GM21526 (cell line): ENCODE measurements around the gene COL6A2.
"Not testable (repeated sequence)": the region's sequence is repeated elsewhere in the genome, so short reads cannot be mapped to it uniquely, and the experiment has no call there.

Source experiments
- ATAC-seq: cut with Tn5 transposase; IDR thresholded peaks from one replicate; pipeline ENCODE4 v1.9.1; 2021; ENCODE audit warnings: moderate library complexity; ENCODE audit not compliant: unreplicated experiment, low FRiP score

COL6A2 gene

DNA sequence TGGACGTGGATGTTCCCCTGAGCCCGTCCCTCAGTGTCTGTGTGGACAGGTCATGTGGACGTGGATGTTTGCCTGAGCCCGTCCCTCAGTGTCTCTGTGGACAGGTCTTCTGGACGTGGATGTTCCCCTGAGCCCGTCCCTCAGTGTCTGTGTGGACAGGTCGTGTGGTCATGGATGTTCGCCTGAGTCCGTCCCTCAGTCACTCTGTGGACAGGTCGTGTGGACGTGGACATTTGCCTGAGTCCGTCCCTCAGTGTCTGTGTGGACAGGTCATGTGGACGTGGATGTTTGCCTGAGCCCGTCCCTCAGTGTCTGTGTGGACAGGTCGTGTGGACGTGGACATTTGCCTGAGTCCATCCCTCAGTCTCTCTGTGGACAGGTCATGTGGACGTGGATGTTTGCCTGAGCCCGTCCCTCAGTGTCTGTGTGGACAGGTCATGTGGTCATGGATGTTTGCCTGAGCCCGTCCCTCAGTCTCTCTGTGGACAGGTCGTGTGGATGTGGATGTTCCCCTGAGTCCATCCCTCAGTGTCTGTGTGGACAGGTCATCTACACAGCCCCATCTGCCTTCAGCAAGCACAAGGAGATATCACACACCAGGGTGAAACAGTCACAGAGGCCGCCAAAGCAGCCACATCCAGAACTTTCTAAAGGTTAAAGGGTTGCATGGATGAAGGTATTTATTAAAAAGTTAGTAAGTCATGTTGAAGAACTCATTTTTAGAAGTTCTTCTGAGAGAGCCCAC is 38.0 kb upstream of the COL6A2 start:
- not testable (repeated sequence) for ATAC-seq

DNA sequence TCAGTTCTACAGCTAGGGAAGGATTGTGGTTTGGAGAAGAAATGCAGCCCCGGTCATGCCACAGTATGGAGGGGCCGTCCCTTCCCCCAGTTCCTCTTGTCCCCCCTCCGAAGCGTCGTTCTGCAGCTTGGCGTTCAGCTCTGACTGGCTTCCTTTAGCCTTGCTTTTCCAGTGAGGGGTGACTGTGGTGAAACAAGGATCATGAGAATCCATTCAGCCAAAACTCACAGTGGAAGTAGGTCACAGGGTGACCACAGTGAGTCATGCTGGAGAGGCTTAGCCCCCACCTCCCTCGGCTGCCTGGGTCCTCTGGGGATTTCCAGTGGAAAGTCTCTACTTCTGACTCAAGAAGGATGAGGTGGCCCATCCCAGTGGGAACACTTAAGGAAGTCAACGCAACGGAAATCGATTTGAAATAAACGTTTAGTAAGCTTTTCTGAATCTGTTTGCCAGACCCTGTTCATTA is 37.3 kb upstream of the COL6A2 start:
- no peak for ATAC-seq

GRCh38 chr21:46061063-46061462 is 36.8 kb upstream of the COL6A2 start:
- ATAC-seq, result no peak

GRCh38 chr21:46061518-46061917 is 36.4 kb upstream of the COL6A2 start:
- no peak for ATAC-seq

- no peak for ATAC-seq
Measured at GRCh38 chr21:46061950-46062349, 36.0 kb upstream of the COL6A2 start.

GRCh38 chr21:46062471-46063211 is 35.3 kb upstream of the COL6A2 start:
- no peak for ATAC-seq

DNA sequence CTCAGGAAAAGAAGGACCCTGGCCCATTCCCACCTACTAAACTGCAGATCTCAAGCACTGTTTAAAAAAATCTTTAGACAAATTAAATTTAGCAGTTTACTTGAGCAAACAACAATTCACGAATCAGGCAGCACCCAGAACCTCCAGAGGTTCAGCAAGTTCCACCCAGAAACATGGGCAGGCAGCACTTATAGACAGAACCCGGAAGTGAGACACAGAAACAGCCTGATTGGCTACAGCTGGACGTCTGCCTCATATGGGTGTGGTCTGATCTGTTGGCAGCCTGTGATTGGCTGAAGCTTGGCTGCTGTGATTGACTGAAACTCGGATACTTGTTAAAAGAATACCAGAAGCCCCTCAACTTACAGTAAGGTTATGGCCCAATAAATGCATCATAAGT is 34.7 kb upstream of the COL6A2 start:
- ATAC-seq, result no peak

GRCh38 chr21:46063734-46064680 is 33.9 kb upstream of the COL6A2 start:
- ATAC-seq, result no peak

DNA sequence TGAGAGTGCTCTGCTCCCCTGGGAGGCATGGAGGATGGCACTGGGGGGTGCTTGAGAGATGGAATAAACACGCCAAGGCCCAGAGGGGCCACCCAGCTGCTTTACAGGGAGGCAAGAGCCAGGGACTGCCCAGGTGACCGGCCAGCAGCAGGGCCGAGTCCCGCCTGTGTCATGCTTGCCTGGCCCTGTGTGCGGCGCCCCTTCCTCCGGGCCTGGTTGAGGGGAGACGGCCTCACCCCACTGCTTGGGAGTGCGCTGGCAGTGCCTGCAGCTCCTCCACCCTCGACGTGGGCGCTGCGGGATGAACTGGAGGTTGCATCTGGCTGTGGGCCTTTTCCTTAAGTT is 33.1 kb upstream of the COL6A2 start:
- ATAC-seq, result no peak

- no peak for ATAC-seq
Measured at GRCh38 chr21:46065215-46065913, 32.5 kb upstream of the COL6A2 start.

GRCh38 chr21:46065914-46066551 is 31.9 kb upstream of the COL6A2 start:
- no peak for ATAC-seq

DNA sequence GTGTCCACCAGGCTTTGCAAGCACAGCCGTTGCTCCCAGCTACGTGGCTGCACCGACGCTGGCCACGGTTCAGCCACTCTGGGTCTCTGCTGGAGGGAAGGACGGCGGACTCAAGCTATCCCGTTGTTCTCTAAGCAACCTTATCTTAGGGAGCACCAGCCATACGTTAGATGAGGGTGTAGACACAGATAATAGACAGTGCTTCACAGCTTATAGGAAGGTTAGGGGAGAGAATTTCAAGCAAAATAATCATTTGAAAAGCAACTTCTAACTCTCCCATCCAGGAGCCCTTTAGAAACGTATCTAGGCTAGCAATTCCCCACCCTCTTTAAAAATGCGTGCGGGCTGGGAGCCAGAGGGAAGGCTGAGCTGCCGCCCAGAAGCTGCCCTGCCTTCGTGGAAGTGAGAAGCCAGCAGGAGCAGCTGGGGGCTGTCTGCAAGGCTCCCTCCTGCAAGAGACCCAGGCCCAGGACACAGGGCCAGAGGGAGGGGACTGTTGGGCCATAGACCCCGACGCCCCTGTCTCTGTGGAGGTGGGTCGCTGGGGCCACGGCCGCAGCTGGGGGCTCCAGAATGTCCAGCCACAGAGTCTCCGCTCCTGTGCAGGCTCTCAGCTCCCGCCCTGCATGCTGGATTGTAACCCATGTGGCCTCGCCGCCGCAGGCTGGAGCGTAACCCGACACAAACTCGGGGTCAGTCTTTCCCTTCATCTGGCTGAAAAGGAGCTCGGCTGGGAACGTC is 31.2 kb upstream of the COL6A2 start:
- ATAC-seq, result no peak

GRCh38 chr21:46067505-46068201 is 30.3 kb upstream of the COL6A2 start:
- no peak for ATAC-seq

DNA sequence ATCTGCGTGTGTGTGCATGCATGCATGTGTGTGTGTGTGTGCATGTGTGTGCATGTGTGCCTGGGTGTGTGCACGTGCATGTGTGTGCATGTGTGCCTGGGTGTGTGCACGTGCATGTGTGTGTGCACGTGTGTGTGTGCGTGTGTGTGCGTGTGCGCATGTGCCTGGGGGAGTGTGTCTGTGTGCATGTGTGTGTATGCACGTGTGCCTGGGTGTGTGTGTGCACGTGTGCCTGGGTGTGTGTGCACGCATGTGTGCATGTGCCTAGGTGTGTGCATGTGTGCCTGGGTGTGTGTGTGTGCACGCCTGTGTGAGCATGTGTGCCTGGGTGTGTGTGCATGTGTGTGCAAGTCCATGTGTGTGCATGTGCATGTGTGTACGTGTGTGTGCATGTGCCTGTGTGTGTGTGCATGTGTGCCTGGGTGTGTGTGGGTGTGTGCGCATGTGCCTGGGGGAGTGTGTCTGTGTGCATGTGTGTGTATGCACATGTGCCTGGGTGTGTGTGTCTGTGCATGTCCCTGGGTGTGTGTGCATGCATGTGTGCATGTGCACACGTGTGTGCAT is 29.3 kb upstream of the COL6A2 start:
- ATAC-seq, result no peak

DNA sequence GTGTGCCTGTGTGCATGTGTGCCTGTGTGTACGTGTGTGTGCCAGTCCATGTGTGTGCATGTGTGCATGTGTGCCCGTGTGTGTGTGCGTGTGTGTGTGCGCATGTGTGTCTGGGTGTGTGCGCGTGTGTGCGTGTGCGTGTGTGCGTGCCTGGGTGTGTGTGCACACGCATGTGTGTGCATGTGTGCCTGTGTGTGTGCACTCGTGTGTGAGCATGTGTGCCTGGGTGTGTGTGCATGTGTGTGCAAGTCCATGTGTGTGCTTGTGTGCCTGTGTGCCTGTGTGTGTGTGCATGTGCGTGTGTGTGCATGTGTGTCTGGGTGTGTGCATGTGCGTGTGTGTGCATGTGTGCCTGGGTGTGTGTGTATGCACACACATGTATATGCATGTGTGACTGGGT is 28.7 kb upstream of the COL6A2 start:
- ATAC-seq, result no peak

DNA sequence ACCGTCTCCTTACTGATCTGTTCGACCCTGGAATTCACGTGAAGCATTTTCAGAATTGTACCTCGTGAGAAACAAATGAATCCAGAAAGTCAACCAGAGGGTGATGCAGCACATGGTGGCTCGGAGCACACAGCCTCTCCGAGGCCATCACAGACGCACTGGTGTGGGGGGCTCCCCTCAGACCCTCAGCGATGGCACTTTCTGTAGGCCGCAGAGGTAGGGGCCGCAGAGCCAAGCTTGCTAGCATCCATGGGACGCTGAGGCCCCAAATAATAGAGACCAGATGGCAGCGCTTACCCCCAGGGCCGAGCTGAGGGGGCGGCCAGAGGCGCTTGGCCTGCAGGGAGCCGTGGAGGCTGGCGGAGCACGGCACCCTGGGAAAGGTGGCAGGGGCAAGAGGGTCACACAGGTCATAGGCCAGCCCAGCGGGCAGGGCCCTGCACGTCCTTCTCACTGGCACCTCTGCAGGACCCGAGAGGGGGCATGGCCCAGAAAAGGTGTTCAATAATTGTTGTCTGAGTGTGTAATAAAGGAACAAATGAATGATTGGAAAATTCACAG is 28.1 kb upstream of the COL6A2 start:
- ATAC-seq, result no peak

DNA sequence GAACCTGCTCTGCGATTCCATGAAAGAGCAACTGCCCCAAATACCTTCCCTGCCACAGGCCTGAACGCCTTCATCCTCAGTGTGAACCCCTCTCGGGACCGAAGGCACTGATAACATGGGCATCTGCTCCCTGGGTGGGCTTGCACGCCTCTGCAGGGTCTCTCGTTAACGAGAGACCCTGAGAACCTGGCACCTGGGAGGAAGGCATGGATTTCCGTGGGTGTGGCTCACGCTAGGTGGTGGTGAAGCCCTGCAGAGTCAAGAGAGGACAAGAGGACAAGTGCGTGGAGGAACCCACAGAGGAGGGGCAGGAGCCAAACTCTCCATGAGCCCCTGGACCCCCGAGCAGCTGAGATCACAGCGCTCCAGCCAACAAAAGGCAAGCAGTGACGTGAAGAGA is 26.8 kb upstream of the COL6A2 start:
- no peak for ATAC-seq

DNA sequence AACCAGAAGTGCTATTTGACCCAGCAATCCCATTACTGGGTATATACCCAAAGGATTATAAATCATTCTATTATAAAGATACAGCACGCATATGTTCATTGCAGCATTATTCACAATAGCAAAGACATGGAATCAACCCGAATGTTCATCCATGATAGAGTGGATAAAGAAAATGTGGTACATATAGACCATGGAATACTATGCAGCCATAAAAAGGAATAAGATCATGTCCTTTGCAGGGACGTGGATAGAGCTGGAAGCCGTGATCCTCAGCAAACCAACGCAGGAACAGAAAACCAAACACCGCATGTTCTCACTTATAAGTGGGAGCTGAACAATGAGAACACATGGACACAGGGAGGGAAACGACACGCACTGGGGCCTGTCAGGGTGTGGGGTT is 21.2 kb upstream of the COL6A2 start:
- ATAC-seq, result not testable (repeated sequence)
